IPS DF 6.9 (cell line): ENCODE measurements around the gene SCAMP4.

Experiments
- DNase-seq: peaks from one replicate; pipeline ENCODE4 v3.0.0-alpha.2; 2013; ENCODE audit warnings: low read depth, low spot score
- H3K27ac ChIP-seq: one replicate; pipeline ENCODE4 v1.5.1; 2013; ENCODE audit warnings: low read length, control low read depth
- H3K27me3 ChIP-seq: 2 replicates; pipeline ENCODE4 v1.6.1; 2013; ENCODE audit warnings: mild to moderate bottlenecking, low read length; ENCODE audit not compliant: control insufficient read depth, insufficient read depth
- H3K36me3 ChIP-seq: 2 replicates; pipeline ENCODE4 v1.6.1; 2013; ENCODE audit warnings: low read length; ENCODE audit not compliant: control insufficient read depth, insufficient read depth
- H3K4me1 ChIP-seq: 2 replicates; pipeline ENCODE4 v1.6.1; 2013; ENCODE audit warnings: low read length; ENCODE audit not compliant: control insufficient read depth, insufficient read depth
- H3K4me3 ChIP-seq: 2 replicates; pipeline ENCODE4 v1.5.1; 2013; ENCODE audit warnings: mild to moderate bottlenecking, low read length
- H3K9me3 ChIP-seq: 2 replicates; pipeline ENCODE4 v1.6.1; 2013; ENCODE audit warnings: low read length, inconsistent platforms; ENCODE audit not compliant: control insufficient read depth, insufficient read depth
- WGBS: extraction: QIAGEN DNeasy Blood & Tissue Kit; methylation state at CpG from one replicate; pipeline ENCODE4 v1.1.7; 2013; ENCODE audit warnings: mixed read lengths, missing lambda C conversion rate; ENCODE audit not compliant: insufficient read length, insufficient coverage; 5-methylcytosine and 5-hydroxymethylcytosine counted together

Gene SCAMP4

DNA sequence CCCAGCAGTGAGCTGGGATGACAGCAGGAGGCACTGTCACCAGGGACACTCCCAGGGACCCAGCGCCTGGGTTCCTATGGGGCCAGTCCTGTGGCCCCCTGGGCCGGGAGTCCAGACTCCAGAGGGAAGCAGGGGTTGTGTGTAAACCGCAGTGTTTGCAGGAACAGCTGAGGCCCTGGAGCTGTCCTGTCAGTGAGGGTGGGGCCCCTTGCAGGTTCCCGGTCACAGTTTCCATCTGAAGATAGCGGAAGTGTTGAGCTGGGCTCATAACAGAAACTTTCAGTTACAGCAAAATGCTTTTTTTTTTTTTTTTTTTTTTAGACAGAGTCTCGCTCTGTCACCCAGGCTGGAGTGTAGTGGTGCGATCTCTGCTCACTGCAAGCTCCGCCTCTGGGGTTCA is 18.1 kb downstream of the SCAMP4 start:
- Histone ChIP-seq H3K4me1 (0 out of 2 replicates have a peak, but pooled peaks cover 1% of the 10 kb centered on the region), H3K27me3 (no peaks in the 10 kb centered on the region), H3K9me3 (no peaks in the 10 kb centered on the region), H3K27ac (no peak overlapping the region), H3K36me3 (peaks cover 36% of the 10 kb centered on the region), H3K4me3 (no peak overlapping the region)
- no CpG with 5 or more reads among the region's 8 CpGs for WGBS
- DNase-seq: no peak

DNA sequence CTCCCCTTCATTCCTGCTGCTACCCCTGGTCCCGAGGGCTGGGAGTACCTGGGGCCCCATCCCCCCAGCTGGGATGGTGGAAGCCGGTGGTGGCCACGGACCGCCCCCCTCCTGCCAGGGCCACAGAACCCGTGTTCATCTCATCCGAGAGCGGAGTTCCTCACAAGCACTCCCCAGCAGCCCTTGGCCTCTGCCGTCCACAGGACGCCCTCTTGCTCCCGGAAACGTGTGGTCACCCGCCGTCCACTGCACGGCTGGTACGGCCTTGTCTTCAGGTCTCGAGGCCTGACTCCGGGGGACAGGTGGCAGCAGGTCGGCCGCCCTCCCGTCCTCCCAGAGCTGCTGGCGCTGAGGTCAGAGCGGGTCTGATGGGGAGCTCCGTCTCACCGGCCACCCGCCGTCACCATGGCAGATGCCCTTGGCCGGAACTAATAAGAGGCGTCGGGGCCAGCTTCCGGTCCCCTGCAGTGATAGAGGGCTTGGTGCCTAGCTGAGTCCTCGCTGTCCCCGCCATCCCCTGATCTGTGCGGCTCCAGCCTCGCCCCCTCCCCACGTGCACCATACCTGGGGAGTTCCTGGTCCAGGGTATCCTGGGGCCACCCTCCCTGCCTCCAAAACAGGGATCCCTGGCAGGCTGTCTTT is 19.2 kb downstream of the SCAMP4 start:
- H3K4me3 ChIP-seq: no peak overlapping the region
- no peaks in the 10 kb centered on the region for H3K27me3 ChIP-seq
- no peak for DNase-seq
- H3K9me3 ChIP-seq: no peaks in the 10 kb centered on the region
- H3K27ac ChIP-seq: no peak overlapping the region
- no CpG with 5 or more reads among the region's 35 CpGs for WGBS
- 0 out of 2 replicates have a peak, but pooled peaks cover 3% of the 10 kb centered on the region for H3K4me1 ChIP-seq
- peaks cover 31% of the 10 kb centered on the region for H3K36me3 ChIP-seq

DNA sequence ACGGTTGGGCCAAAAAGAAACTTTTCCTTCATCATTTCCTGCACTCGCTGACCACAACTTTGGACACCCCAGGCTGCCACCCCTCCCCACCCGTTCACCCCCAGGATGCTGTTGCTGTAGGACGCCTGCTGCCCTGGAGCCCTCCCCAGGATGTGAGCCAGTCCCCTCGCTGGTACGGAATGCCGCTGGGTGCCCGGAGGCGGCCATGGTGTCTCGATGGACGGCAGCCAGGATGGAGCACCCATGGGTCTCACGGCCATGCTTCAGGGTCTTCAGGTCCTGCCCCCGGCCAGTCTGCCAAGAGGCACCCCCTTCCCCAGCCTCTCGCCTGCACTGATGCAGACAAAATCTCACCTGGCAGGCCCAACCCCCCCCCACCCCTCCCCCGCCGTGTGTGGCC is 20.3 kb downstream of the SCAMP4 start:
- no peak for DNase-seq
- Histone ChIP-seq H3K4me1 (0 out of 2 replicates have a peak, but pooled peaks cover 6% of the 10 kb centered on the region), H3K27ac (no peak overlapping the region), H3K4me3 (no peak overlapping the region), H3K36me3 (peaks cover 25% of the 10 kb centered on the region), H3K9me3 (no peaks in the 10 kb centered on the region), H3K27me3 (no peaks in the 10 kb centered on the region)
- no CpG with 5 or more reads among the region's 16 CpGs for WGBS

DNA sequence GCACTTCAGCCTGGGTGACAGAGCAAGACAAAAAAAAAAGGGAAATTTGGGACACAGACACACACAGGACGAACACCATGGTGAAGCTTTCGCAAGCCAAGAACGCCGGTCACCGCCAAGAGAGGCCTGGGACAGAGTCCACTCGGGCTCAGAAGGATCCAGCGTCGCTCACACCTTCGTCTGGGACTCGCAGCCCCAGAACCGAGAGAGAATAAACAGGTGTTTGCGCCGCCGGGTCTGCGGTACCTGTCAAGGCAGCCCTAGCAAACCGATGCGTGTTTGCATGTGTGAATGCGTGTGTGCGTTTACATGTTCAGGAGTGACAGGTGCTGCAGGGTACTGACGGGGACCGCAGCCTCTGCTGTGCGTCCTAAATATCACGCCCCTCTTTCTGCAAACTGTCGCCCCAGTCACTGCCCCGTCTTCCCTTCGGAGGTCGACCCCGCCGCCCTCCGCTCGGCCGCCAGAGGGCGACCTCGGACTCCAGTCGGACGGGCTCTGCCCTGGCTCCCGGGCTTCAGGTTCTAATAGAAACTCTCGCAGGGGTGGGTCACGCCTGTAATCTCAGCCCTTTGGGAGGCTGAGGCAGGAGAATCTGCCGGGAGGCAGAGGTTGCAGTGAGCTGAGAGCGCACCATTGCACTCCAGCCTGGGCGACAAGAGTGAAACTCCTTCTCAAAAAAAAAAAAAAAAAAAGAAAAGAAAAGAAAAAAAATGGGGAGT is 24.0 kb downstream of the SCAMP4 start:
- no CpG with 5 or more reads among the region's 42 CpGs for WGBS
- H3K27ac ChIP-seq: no peak overlapping the region
- H3K27me3 ChIP-seq: no peaks in the 10 kb centered on the region

DNA sequence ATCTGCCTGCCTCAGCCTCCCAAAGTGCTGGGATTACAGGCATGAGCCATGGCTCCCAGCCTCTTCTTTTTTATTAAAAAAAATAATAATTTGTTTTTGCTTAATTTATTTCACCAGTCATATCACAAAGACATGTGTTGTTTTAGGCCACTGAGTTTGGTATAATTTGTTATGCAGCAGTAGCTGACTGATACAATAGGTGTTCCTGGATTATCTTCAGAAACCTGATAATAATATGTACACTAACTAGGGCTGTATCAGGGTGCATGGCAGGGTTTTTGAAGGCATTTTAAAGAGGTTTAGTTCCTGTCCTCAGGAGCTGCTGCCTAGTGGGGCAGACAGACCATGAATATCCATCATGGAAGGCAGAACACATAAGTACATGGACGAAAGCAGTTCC is 26.2 kb downstream of the SCAMP4 start:
- no peaks in the 10 kb centered on the region for H3K27me3 ChIP-seq
- no peaks in the 10 kb centered on the region for H3K36me3 ChIP-seq
- no peak overlapping the region for H3K27ac ChIP-seq
- DNase-seq: no peak
- no peak overlapping the region for H3K4me3 ChIP-seq
- no CpG with 5 or more reads among the region's 1 CpG for WGBS
- H3K9me3 ChIP-seq: no peaks in the 10 kb centered on the region
- 0 out of 2 replicates have a peak, but pooled peaks cover 5% of the 10 kb centered on the region for H3K4me1 ChIP-seq

More for the DNA sequence above, 24.0 kb downstream of the SCAMP4 start:
- H3K4me1 ChIP-seq: 0 out of 2 replicates have a peak, but pooled peaks cover 6% of the 10 kb centered on the region
- no peaks in the 10 kb centered on the region for H3K9me3 ChIP-seq
- no peak overlapping the region for H3K4me3 ChIP-seq
- DNase-seq: no peak
- peaks cover 6% of the 10 kb centered on the region for H3K36me3 ChIP-seq

DNA sequence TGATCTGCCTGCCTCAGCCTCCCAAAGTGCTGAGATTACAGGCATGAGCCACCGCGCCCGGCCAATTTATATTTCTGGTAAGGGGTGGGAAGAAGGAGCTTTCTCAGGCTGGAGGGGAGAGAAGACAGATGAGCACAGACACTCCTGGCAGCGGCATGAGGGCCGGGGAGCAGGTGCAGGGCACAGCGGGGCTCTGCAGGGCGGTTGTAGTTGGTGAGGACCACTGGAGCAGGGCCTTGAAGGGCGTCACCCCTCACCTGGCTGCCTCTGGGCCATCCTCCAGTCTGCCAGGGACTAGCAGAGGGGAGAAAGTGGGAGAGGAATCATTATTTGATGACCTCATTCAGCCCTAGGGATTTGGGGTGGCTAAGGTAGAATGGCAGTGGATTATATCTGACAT is 27.2 kb downstream of the SCAMP4 start:
- Histone ChIP-seq H3K9me3 (no peaks in the 10 kb centered on the region), H3K4me1 (0 out of 2 replicates have a peak, but pooled peaks cover 5% of the 10 kb centered on the region), H3K36me3 (no peaks in the 10 kb centered on the region), H3K27me3 (no peaks in the 10 kb centered on the region), H3K4me3 (no peak overlapping the region), H3K27ac (no peak overlapping the region)
- WGBS: no CpG with 5 or more reads among the region's 8 CpGs
- DNase-seq: no peak

DNA sequence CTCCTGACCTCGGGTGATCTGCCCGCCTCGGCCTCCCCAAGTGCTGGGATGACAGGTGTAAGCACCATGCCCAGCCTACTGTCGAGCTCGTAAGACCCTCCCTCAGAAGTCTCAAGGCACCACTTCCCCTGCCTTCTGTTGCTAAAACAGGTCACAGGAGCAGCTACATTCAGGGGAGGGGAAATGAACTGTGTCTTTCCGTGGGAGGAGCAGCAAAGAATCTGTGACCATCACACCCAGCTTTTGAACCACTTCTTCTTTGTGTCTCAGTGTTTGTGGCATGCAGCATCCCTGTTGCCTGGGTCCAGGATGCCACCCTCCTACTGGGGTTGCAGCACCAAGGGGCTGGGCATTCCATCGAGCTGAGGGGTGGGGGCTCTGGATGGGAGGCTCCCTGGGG is 28.0 kb downstream of the SCAMP4 start:
- no peaks in the 10 kb centered on the region for H3K27me3 ChIP-seq
- H3K4me3 ChIP-seq: no peak overlapping the region
- DNase-seq: no peak
- no peaks in the 10 kb centered on the region for H3K36me3 ChIP-seq
- no peaks in the 10 kb centered on the region for H3K9me3 ChIP-seq
- H3K4me1 ChIP-seq: 0 out of 2 replicates have a peak, but pooled peaks cover 5% of the 10 kb centered on the region
- no CpG with 5 or more reads among the region's 7 CpGs for WGBS
- no peak overlapping the region for H3K27ac ChIP-seq

DNA sequence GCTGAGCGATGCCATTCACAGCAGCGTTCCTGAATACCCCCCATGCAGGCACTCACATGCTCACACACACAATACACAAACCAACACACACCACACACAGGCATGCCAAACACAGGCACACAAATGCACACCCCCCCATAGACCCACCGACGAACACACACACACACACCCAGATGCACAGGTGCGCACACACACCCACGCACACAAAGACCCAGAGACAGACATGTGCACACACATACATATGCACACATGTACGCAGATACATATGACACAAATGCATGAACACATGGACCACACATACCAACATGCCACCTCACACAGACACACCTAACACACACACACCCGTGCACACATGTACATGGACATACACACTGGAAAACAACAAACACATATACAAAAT is 28.7 kb downstream of the SCAMP4 start:
- no CpG with 5 or more reads among the region's 8 CpGs for WGBS

DNA sequence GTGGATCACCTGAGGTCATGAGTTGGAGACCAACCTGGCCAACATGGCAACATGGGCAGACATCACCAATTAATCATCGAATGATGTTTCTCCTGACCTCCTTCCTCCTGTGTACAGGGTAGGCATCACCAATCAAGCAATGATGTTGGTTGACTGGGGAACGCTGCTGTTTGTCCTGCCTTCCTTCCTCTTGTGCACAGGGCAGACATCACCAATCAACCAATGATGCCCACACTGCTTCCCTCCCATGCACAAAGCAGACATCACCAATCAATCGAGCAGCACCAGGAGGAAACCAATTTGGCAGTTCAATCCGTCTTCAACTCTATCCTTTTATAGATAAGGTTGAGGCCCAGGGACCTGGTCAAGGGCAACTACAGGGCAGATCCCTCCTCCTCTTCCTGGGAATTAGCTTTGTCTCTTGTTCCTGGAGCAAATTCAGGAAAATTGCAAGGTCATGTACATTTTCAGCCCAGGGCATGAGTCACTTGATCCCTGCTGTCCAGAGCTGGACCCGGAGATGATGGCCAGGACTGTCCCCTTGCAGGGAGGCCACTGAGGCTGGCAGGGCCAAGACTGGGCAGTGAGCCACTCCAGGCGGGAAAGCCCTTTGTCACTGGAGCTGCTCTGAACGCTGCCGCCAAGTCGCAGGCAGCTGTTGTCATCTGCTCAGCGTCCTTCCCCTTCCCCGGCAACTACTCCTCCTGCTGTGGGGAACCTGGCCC is 30.4 kb downstream of the SCAMP4 start:
- no peaks in the 10 kb centered on the region for H3K36me3 ChIP-seq
- H3K27me3 ChIP-seq: no peaks in the 10 kb centered on the region
- no peak for DNase-seq
- no peak overlapping the region for H3K27ac ChIP-seq
- no peak overlapping the region for H3K4me3 ChIP-seq
- H3K9me3 ChIP-seq: no peaks in the 10 kb centered on the region
- WGBS: no CpG with 5 or more reads among the region's 11 CpGs
- no peaks in the 10 kb centered on the region for H3K4me1 ChIP-seq

More for the DNA sequence above, 28.7 kb downstream of the SCAMP4 start:
- Histone ChIP-seq H3K4me3 (no peak overlapping the region), H3K9me3 (no peaks in the 10 kb centered on the region), H3K27me3 (no peaks in the 10 kb centered on the region), H3K27ac (no peak overlapping the region), H3K4me1 (0 out of 2 replicates have a peak, but pooled peaks cover 5% of the 10 kb centered on the region), H3K36me3 (no peaks in the 10 kb centered on the region)
- DNase-seq: no peak

DNA sequence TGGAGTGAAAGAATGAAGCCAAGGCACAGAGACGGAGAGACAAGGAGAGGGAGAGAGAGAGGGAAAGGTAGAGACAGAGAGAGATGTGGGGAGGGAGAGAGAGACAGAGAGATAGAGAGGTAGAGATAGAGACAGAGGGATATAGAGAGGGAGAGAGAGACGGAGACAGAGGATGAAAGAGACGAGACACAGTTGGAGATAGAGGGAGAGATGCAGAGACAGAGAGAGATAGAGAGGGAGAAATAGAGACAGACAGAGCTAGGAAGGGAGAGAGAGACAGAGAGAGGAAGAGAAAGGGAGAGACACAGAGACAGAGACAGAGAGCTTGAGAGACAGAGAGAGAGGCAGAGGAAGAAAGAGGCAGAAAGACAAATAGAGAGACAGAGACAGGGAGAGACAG is 31.2 kb downstream of the SCAMP4 start:
- Histone ChIP-seq H3K27ac (no peak overlapping the region), H3K4me3 (no peak overlapping the region), H3K4me1 (no peaks in the 10 kb centered on the region), H3K27me3 (no peaks in the 10 kb centered on the region), H3K36me3 (no peaks in the 10 kb centered on the region), H3K9me3 (no peaks in the 10 kb centered on the region)
- DNase-seq: no peak
- no CpG with 5 or more reads among the region's 3 CpGs for WGBS
